GM21619 (cell line): ENCODE measurements around the gene OSBPL8.
"Not testable (repeated sequence)": the region's sequence is repeated elsewhere in the genome, so short reads cannot be mapped to it uniquely, and the experiment has no call there.

Experiments used
- ATAC-seq: cut with Tn5 transposase; IDR thresholded peaks from one replicate; pipeline ENCODE4 v1.9.1; 2021; ENCODE audit not compliant: unreplicated experiment

The OSBPL8 gene

DNA sequence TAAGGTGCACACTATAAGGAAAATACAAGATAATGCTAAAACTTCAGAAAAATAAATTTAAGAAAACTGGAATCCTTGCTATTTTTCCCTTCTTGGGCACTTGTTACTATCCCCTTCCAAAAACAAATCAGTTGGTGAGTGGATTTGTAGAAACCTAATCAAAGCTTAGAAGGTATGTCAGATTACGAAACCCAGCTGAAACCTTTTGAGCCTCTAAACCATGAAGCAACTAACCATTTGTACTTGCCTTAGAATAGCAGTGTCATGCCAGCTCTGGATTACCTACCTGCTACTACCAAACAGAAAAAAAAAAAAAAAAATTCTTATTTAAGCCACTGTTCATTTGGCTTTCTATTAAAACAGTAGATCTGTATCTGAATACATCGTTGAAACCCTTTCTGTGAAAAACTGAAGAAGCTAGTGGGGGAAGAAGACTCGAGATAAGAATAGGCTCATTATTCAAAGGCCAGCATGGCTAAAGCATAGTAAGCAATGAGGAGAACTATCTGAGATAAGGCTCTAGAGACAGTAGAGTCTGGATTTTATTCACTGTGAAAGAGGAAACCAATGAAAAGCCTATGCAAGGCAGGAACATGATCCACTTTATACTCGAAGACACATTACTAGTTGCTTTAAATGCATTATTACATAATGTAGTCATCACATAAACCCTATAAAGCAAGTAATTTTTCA lies 30.2 kb downstream of the OSBPL8 start:
- ATAC-seq: no peak

DNA sequence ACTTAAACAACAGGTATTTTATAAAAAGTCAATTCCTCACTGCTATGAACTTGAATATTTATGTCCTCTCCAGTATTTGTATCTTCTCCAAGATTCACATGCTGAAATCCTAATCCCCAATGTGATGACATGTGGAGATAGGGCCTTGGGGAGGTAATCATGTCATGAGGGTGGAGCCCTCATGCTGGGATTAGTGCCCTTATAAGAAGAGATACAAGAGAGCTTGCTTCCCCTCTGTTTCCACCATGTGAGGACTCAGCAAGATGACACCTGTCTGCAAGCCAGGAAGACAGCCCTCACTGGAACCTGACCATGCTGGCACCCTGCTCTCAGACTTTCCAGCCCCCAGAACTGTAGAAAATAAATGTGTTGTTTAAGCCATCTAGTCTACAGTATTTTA lies 36.2 kb downstream of the OSBPL8 start:
- ATAC-seq: no peak

DNA sequence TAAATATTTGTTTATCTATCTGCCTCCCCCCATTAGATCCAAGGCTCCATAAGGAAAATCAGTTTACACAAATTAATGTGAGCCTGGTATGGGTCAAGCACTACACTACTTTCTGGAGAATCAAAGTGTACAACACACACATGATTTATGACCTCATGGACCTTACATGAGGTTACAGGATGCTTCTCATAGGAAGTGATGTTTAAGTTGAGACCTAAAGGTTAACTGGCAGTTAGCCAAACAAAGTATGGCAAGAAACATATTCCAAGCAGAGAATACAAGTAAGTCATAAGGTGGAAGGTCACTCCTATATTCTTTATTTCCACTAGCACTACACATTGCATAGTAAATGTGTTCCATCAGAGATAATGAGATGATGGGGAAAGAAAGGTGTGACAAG lies 39.2 kb downstream of the OSBPL8 start:
- no peak for ATAC-seq

DNA sequence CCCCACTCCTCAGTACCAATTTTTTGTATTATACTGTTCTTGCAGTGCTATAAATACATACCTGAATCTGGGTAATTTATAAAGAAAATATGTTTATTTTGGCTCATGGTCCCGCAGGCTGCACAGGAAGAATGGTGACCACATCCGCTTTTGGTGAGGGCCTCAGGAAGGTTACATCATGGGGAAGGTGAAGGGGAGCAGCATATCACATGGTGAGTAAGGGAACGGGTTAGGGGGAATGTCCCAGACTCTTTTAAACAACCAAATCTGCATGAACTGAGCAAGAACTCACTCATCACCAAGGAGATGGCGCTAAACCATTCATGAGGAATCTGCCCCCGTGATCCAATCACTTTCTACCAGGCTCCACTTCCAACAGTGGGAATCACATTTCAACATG lies 40.0 kb downstream of the OSBPL8 start:
- ATAC-seq: no peak

DNA sequence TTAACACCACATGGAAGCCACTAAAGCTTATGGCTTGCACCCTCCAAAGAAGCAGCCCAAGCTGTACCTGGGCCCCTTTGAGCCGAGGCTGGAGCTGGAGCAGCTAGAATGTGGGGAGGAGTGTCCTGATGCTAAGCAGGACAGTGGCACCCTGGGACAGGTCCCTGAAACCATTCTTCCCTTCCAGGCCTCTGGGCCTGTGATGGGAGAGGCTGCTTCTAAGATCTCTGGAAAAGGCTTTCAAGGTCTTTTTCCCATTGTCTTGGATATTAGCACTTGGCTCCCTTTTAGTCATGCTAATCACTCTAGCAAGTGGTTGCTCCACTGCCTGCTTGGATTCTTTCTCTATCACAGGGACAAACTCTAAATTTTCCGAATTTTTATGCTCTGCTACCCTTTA lies 40.9 kb downstream of the OSBPL8 start:
- no peak for ATAC-seq

DNA sequence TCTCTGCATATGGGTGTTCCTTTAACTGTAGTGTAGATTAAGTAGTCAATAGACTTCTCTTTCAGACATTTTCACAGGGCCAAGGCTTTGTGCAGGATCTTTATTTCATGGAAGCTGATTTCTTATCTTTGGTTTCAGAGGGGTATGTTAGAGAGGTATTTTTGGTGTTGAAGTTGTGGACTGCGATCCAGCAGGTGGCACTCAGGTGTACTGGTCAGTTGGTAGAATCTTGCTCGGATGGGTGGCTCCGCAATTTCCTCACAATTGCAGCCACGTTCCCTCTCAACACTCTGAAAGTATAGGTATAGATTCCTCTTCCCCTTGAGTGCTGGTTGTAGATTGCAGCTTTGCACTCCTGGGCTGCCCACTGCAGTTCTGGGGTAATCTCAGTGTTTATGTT lies 44.3 kb downstream of the OSBPL8 start:
- ATAC-seq: no peak

DNA sequence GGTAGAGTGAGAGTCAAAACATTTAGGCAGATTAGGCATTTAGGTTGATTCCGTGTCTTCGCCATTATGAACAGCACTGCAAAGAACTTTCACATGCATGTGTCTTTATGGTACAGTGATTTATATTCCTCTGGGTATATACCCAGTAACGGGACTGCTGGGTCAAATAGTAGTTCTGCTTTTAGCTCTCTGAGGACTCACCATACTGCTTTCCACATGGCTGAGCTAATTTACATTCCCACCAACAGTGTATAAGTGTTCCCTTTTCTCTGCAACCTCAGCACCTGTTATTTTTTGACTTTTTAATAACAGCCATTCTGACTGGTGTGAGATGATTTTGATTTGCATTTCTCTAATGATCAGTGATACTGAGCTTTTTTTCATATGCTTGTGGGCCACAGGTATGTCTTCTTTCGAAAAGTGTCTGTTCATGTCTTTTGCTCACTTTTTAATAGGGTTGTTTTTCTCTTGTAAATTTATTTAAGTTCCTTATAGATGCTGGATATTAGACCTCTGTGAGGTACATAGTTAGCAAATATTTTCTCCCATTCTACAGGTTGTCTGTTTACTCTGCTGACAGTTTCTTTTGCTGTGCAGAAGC lies 48.4 kb downstream of the OSBPL8 start:
- peak; percentile 90 for ATAC-seq

DNA sequence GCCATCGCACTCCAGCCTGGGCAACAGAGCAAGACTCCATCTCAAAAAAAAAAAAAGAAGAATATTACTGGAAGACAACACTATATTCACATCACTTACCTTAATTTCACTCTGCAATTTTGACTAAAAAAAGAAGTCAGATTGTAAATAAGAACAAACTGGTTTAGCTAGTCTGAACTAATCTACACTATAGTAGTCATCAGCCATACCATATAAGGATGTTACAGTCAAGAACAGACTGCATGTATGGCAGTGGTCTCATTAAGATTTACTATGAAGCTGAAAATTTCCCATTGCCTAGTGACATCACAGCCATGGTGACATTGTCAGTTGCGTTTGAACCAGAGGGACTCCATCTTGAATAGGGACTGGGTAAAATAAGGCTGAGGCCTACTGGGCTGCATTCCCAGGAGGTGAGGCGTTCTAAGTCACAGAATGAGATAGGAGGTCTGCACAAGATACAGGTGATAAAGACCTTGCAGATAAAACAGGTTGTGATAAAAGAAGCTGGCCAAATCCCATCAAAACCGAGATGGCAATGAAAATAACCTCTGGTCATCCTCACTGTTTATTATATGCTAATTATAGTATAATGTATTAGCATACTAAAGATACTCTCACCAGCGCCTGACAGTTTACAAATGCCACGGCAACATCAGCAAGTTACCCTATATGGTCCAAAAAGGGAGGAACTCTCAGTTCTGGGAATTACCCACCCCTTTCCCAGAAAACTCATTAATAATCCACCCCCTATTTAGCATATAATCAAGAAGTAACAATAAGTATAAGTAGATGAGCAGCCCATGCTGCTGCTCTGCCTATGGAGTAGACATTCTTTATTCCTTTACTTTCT lies 51.2 kb downstream of the OSBPL8 start:
- ATAC-seq: no peak

DNA sequence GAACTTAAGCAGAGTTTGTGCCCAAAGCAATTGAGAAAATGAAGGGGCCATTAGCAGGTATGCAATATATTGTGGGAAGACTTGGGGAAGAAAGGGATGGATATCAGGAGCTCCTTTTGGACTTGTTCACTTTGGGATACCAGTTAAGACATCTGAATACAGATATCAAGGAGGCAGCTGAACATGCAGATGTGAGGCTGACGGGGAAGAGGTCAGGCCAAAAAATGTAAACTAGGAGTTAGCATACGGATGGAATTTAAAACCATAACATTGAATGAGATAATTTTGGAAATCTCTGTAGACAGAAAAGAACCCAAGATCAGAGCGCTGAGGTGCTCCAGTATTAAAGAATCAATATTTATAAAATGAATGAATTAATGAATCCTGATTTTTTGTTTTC lies 53.4 kb downstream of the OSBPL8 start:
- ATAC-seq: no peak

DNA sequence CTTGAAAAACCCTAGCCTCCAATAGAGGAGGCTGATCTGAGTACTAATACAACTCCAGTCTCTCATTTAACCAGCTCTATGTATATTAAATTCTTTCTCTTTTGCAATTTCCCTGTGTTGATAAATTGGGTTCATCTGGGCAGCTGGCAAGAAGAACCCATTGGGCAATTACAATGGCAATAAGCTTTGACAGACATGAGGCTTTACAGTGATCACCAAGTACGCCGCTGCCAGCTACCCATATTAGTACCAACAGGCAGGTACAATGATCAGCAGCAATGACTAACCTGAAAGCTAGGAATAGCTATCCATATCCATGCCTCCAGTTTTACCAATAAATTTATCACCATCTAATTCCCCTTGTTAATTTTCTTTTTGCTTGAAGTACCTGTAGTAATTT lies 54.5 kb downstream of the OSBPL8 start:
- no peak for ATAC-seq

DNA sequence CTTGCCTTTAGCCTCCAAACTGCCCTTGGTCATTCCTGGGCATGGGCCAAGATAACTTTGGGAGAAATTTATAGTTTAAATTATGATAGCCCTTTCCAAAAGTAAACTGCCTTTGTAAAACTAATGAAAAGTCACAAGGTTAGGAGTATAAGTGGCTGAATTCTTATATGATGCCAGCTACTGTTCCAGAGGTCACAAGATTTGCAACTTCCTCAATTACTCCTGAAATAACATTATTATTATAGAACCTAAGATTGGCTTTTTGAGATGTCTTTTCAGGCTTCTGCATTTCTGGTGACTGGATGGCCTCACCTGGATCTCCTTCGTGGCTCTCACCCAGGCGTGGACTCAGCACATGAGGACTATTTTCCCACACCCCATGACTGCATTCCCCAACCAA lies 55.0 kb downstream of the OSBPL8 start:
- ATAC-seq: no peak

DNA sequence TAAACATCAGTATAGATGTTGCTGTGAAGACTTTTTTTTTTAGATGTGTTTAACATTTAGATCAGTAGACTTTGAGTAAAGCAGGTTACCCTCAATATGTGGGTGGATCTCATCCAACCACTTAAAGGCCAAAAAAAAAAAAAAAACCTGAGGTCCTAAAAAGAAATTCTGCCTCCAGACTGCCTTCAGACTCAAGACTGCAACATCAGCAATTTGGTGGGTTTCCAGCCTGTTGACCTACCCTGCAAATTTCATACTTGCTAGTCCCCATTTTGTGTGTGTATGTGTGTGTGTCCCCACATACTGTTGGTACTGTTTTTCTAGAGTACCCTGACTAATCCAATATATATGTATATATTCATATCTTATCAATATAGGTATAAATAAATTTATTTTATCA lies 55.6 kb downstream of the OSBPL8 start:
- no peak for ATAC-seq

DNA sequence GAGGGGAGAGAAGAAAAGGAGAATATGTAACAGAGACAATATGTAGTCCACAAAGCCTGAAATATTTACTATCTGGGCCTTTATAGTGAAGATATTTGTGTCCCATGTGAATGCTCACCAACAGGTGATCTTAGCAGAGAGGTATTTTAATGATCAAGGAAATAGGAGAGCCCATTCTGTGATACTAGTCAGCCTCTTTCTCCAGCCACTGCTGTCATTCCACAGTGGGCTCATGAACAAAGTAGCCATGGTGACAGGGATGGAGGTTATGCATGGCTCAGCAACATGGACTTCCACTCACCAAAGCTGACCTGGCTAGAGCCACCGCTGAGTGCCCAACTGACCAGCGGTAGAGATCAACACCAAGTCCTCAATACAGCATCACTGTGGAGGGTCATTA lies 58.2 kb downstream of the OSBPL8 start:
- ATAC-seq: no peak

DNA sequence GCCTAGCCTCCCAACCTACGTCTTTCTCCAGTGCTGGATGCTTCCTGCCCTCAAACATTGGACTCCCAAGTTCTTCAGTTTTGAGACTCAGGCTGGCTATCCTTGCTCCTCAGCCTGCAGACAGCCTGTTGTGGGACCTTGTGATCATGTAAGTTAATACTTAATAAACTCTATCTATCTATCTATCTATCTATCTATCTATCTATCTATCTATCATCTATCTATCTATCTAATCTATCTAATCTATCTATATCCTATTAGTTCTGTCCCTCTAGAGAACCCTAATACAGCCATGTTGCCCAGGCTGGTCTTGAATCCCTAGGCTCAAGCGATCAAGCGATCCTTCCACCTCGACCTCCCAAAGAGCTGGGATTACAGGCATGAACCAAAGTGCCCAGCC lies 60.4 kb downstream of the OSBPL8 start:
- not testable (repeated sequence) for ATAC-seq

DNA sequence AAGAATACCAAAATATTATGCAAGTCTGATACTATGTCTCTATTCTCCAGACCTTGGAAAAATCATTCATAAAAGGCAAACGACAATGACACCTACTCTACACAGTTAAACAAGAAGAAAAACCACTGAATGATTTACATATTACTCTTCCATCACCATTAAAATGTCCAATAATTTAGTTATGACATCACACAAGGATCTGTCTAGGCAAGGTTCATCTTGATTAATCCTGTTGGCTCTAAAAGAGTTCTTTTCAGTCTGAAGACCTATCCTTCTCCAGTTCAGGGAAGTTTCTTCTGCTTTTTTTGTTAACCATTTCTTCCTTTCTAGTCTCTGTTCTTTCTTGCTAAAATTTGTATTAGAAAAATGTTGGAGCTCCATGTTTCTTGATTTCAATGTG lies 64.0 kb downstream of the OSBPL8 start:
- no peak for ATAC-seq

DNA sequence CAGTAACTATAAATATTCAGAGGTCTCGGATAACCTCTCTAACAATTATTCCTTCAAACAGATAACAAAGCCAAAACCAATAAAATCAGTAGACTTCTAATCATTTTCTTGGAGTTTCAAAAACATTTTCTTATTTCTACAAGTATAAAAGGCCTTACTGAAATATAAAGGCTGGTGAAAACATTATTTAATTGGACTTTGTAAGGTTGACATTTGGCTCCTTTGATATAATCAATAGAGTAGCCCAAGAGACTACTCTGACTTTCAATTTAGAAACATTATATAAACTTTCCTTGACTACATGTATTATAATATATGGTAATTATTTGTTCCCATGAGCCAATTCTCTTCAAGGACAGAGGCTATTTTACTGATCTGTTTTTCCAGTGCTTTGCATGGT lies 68.3 kb downstream of the OSBPL8 start:
- ATAC-seq: no peak

DNA sequence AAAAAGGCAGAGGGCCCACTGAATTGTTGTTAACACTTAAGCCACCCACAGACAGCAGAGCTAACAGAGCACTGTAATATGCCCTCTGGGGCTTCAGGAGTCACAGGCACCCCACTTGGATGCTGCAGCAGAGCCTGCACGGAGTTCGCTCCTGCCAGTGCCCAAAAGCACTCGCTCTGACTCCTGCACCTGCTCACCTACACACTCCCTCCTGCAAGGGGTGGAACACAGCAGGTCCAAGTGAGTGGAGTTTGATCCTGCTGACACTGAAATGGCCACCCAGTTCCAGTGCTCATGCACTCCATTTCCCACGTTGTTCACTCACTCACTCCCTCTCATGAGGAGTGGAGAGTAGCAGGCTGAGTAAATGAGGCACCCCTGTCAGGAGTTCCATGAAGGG lies 68.8 kb downstream of the OSBPL8 start:
- no peak for ATAC-seq

DNA sequence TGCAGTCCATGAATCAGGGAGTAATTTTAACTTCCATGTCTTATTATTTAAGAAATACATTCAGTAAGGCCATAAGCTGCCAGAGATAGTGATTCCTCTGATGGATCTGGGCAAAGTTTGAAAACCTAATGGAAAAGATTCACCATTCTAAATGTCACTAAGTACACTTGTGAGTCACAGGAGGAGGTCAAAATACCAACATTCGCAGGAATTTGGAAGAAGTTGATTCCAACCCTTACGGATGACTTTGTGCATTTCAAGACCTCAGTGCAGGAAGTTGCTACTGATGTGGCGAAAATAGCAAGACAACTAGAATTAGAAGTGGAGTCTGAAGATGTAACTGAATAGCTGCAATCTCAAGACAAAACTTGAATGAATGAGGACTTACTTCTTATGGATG lies 69.8 kb downstream of the OSBPL8 start:
- ATAC-seq: no peak

DNA sequence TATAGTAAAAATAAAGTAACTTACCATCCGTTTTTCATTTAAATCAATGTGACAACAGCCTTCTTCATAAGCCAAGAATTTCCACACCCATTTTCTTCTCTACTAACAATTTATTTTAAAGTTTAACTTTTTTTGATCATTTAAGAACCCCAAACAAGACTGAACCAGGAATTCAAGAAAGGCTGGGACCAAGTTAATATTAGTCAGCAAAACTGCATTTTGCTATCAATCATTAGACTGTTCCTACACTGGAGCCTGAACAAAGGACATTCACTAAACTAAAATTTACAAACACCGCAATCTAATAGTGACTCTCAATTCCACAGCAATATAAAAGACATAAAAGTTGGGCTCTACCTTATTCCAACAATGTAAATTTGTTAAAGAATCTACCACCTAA lies 73.6 kb downstream of the OSBPL8 start:
- ATAC-seq: no peak

DNA sequence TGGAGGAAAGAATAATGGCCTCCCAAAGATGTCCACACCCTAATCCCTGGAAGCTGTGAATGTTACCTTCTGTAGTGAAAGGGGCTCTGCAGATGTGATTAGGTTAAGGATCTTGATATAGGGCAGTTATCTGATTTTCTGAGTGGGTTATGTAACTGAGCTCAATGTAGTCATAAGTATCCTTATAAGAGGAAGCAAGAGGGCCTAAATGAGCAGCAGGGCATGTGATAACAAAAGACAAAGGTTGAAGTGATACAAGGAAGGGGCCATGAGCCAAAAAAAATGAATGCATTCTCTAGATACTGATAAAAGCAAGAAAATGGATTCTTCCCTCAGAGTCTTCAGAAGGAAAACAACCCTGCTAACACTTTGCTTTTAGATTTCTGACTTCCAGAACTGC lies 78.8 kb downstream of the OSBPL8 start:
- no peak for ATAC-seq

DNA sequence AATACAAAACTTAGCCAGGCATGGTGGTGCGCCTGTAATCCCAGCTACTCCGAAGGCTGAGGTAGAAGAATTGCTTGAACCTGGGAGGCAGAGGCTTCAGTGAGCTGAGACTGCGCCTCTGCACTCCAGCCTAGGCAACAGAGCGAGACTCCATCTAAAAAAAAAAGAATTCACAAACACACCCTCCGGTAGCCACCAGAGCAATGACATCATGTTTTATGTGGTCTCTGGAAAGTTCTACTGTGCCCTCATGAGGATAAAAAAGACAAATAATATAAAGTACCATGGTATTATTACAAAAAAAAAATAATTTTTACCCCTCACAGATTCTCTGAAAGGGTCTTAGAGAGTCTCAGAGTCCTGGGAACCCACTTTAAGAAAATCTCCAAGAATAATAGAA lies 81.5 kb downstream of the OSBPL8 start:
- no peak for ATAC-seq

DNA sequence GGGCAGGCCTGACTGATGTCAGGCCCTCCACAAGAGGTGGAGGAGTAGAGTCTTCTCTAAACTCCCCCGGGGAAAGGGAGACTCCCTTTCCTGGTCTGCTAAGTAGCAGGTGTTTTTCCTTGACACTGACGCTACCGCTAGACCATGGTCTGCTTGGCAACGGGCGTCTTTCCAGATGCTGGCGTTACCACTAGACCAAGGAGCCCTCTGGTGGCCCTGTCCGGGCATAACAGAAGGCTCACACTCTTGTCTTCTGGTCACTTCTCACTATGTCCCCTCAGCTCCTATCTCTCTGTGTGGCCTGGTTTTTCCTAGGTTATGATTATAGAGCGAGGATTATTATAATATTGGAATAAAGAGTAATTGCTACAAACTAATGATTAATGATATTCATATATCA lies 86.7 kb downstream of the OSBPL8 start:
- ATAC-seq: not testable (repeated sequence)
